Measurements from ENCODE around the gene TMEM238L. TPM values are rescaled to one million over a fixed set of nuclear protein-coding genes. Genes with fewer than 3 reads are reported as not detected.

TMEM238L gene
- total and polyA plus RNA-seq, 2 of the 13 experiments (the other 11 are each of a cell fraction or from before 2014, with no cell fraction given), result not detected

- no peak for FAIRE-seq
- in situ Hi-C loops (cut with HindIII; ENCODE audit: extremely low pct_ligation_motif_present, low pct_unique_long_range_greater_than_20kb), result no loop called here
- Histone ChIP-seq H3K4me2 (ENCODE audit: low read depth, low read length) (no peak overlapping the region), H3K27me3 (ENCODE audit: control insufficient read depth in 1 of 2, insufficient read depth in 2 of 2, low read length in 2 of 2) (peaks cover 2 to 7% of the 10 kb centered on the region in 2 experiments; a peak in 3 of 5 replicates), H3K27ac (ENCODE audit: extremely low read length, insufficient read depth, low read length) (no peak overlapping the region), H3K9me3 (ENCODE audit: low read length) (no peaks in the 10 kb centered on the region), H3K36me3 (replicated peaks in 1 of 2; ENCODE audit: control insufficient read depth in 1 of 2, insufficient read depth in 2 of 2, low read length in 2 of 2) (no peaks in the 10 kb centered on the region), H3K79me2 (ENCODE audit: insufficient read depth, low read length) (no peaks in the 10 kb centered on the region), H3K4me1 (ENCODE audit: insufficient read depth, low read length) (peaks cover 23% of the 10 kb centered on the region), H3K4me3 (replicated peaks in 1 of 3; ENCODE audit: insufficient read depth in 1 of 3, low read depth in 2 of 3, low read length in 3 of 3) (no peak overlapping the region), H3K9ac (ENCODE audit: insufficient read depth, low read depth, low read length) (no peak overlapping the region), H2AFZ (ENCODE audit: low read length) (no peak overlapping the region), H4K20me1 (ENCODE audit: insufficient read depth, low read length) (no peaks in the 10 kb centered on the region)
- POLR2A ChIA-PET, result no interaction called here
- CTCF ChIA-PET (ENCODE audit: low intra/inter-chr PET ratio, low total read pairs), result no interaction called here
- no peak for DNase-seq (ENCODE audit: low spot score)
- intact Hi-C loops (cut with micrococcal nuclease; ENCODE audit: unreplicated experiment), result no loop called here
- WGBS (ENCODE audit: low lambda C conversion rate), result 29% methylated on average over 8 of the region's 9 CpGs
- TF ChIP-seq ZBTB20 (CRISPR knock-in tag; IDR thresholded peaks at IDR 0.05; ENCODE audit: borderline replicate concordance, low read depth) (no peak), MED1 (CRISPR knock-in tag; IDR thresholded peaks at IDR 0.05) (no peak), TBP (CRISPR knock-in tag; IDR thresholded peaks at IDR 0.05) (no peak), LCORL (IDR thresholded peaks at IDR 0.05) (no peak), LCORL (CRISPR knock-in tag; IDR thresholded peaks at IDR 0.05) (no peak), ZNF775 (CRISPR knock-in tag; IDR thresholded peaks at IDR 0.05; ENCODE audit: borderline replicate concordance) (no peak), RORA (CRISPR knock-in tag; IDR thresholded peaks at IDR 0.05) (no peak)
- TF ChIP-seq, protein P1, sequence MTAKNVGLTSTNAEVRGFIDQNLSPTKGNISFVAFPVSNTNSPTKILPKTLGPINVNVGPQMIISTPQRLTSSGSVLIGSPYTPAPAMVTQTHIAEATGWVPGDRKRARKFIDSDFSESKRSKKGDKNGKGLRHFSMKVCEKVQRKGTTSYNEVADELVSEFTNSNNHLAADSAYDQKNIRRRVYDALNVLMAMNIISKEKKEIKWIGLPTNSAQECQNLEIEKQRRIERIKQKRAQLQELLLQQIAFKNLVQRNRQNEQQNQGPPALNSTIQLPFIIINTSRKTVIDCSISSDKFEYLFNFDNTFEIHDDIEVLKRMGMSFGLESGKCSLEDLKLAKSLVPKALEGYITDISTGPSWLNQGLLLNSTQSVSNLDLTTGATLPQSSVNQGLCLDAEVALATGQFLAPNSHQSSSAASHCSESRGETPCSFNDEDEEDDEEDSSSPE (CRISPR knock-in tag; IDR thresholded peaks at IDR 0.05), result no peak
- no TSS peak for BruUV-seq (replicated peaks)
- no peak for ATAC-seq
These were observed 55.2 kb downstream of the TMEM238L start for GRCh38 chr17:10748531-10749181.

DNA sequence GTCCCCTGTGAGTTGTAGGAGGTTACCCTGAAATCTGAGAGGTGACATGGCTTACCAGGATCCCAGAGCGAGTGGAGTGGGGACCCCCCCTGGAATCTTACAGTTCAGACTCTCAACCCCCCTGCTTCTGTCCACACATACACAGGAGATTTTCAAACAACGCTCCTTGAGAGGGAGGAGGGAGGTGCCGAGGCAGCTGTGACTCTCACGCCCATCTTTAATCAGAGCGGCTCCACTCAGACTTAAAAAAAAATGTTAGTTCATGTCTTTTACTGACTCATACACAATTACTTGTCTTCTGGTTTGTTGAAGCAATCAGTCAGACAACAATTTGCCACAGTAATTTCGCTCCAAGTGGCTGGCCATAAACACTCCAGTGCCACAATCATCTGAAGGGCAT lies 58.7 kb downstream of the TMEM238L start:
- DNase-seq (ENCODE audit: low spot score), result no peak
- 17% methylated on average over 5 of the region's 6 CpGs for WGBS (ENCODE audit: low lambda C conversion rate)
- intact Hi-C loops (cut with micrococcal nuclease; ENCODE audit: unreplicated experiment) (no loop called here), in situ Hi-C loops (cut with HindIII; ENCODE audit: extremely low pct_ligation_motif_present, low pct_unique_long_range_greater_than_20kb) (no loop called here)
- no peak for ATAC-seq
- Histone ChIP-seq H3K4me1 (ENCODE audit: insufficient read depth, low read length) (peaks cover 17% of the 10 kb centered on the region), H3K4me2 (ENCODE audit: low read depth, low read length) (peak overlapping the region; percentile 8; the same call in 1 of the 2 replicates), H3K9me3 (ENCODE audit: low read length) (no peaks in the 10 kb centered on the region), H3K27me3 (ENCODE audit: control insufficient read depth in 1 of 2, insufficient read depth in 2 of 2, low read length in 2 of 2) (peaks cover 0 to 7% of the 10 kb centered on the region in 2 experiments; a peak in 1 of 5 replicates), H3K36me3 (replicated peaks in 1 of 2; ENCODE audit: control insufficient read depth in 1 of 2, insufficient read depth in 2 of 2, low read length in 2 of 2) (no peaks in the 10 kb centered on the region), H3K9ac (ENCODE audit: insufficient read depth, low read depth, low read length) (no peak overlapping the region), H3K79me2 (ENCODE audit: insufficient read depth, low read length) (no peaks in the 10 kb centered on the region), H3K4me3 (replicated peaks in 1 of 3; ENCODE audit: insufficient read depth in 1 of 3, low read depth in 2 of 3, low read length in 3 of 3) (no peak overlapping the region), H2AFZ (ENCODE audit: low read length) (no peak overlapping the region), H4K20me1 (ENCODE audit: insufficient read depth, low read length) (no peaks in the 10 kb centered on the region), H3K27ac (ENCODE audit: extremely low read length, insufficient read depth, low read length) (no peak overlapping the region)
- no peak for FAIRE-seq
- CTCF ChIA-PET (ENCODE audit: low intra/inter-chr PET ratio, low total read pairs), result no interaction called here
- BruUV-seq (replicated peaks), result no TSS peak
- POLR2A ChIA-PET, result no interaction called here
- TF ChIP-seq NCOA1 (CRISPR knock-in tag; IDR thresholded peaks at IDR 0.05) (no peak), TCF7L2 (IDR thresholded peaks at IDR 0.05; ENCODE audit: low read depth, low read length) (no peak), ETV6 (CRISPR knock-in tag; conservative IDR thresholded peaks at IDR 0.05) (no peak), ZSCAN12 (CRISPR knock-in tag; IDR thresholded peaks at IDR 0.05) (no peak), FOXA3 (CRISPR knock-in tag; IDR thresholded peaks at IDR 0.05) (no peak), PHF5A (CRISPR knock-in tag; IDR thresholded peaks at IDR 0.05; ENCODE audit: low read depth, unreplicated experiment) (no peak), SNRNP70 (IDR thresholded peaks at IDR 0.05; ENCODE audit: low read depth, low read length) (no peak), NCOA2 (CRISPR knock-in tag; IDR thresholded peaks at IDR 0.05) (no peak), SIN3B (IDR thresholded peaks at IDR 0.05; ENCODE audit: low read length) (no peak), ZNF543 (CRISPR knock-in tag; IDR thresholded peaks at IDR 0.05) (no peak), ZNF703 (CRISPR knock-in tag; IDR thresholded peaks at IDR 0.05; ENCODE audit: borderline replicate concordance) (no peak), KLF11 (CRISPR knock-in tag; IDR thresholded peaks at IDR 0.05) (no peak), ZNF530 (CRISPR knock-in tag; IDR thresholded peaks at IDR 0.05; ENCODE audit: low read depth) (no peak), ZNF331 (CRISPR knock-in tag; IDR thresholded peaks at IDR 0.05) (no peak)
